ENCODE measurements around the gene SLC6A3. TPM values are rescaled to one million over a fixed set of nuclear protein-coding genes. Genes with fewer than 3 reads are reported as not detected.

SLC6A3 gene
- total and polyA plus RNA-seq, 3 donors from 2014 or later: 0.55 to 1.5 (median 0.83) TPM

DNA sequence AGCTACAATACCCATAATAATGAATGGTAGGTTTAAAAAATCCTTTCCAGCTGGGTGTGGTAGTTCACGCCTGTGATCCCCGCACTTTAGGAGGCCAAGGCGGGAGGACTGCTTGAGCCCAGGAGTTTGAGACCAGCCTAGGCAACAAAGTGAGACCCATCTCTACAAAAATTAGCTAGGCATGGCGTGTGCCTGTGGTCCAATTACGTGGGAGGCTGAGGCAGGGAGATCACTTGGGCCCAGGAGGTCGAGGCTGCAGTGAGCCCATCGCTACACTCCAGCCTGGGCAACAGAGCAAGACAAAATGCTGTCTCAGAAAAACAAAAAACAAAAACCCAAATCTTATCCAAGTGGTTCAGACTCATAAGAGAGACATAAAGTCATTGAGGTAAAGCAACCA is 33.8 kb upstream of the SLC6A3 start:
- DNase-seq: no peak
- Histone ChIP-seq H3K4me3 (no peak overlapping the region), H3K9me3 (no peaks in the 10 kb centered on the region), H3K4me1 (no peaks in the 10 kb centered on the region), H3K27ac (no peak overlapping the region), H3K36me3 (ENCODE audit: low read depth, missing control alignments) (no peaks in the 10 kb centered on the region), H3K27me3 (no peaks in the 10 kb centered on the region)
- 90 to 95% methylated on average over 7 of the region's 7 CpGs for WGBS, 2 donors
- TF ChIP-seq, protein P1, sequence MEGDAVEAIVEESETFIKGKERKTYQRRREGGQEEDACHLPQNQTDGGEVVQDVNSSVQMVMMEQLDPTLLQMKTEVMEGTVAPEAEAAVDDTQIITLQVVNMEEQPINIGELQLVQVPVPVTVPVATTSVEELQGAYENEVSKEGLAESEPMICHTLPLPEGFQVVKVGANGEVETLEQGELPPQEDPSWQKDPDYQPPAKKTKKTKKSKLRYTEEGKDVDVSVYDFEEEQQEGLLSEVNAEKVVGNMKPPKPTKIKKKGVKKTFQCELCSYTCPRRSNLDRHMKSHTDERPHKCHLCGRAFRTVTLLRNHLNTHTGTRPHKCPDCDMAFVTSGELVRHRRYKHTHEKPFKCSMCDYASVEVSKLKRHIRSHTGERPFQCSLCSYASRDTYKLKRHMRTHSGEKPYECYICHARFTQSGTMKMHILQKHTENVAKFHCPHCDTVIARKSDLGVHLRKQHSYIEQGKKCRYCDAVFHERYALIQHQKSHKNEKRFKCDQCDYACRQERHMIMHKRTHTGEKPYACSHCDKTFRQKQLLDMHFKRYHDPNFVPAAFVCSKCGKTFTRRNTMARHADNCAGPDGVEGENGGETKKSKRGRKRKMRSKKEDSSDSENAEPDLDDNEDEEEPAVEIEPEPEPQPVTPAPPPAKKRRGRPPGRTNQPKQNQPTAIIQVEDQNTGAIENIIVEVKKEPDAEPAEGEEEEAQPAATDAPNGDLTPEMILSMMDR (IDR thresholded peaks at IDR 0.05): no peak
- TF ChIP-seq POLR2A (IDR thresholded peaks at IDR 0.05): no peak
- intact Hi-C loops (cut with DNase I; ENCODE audit: low total_unique reads): no loop called here

DNA sequence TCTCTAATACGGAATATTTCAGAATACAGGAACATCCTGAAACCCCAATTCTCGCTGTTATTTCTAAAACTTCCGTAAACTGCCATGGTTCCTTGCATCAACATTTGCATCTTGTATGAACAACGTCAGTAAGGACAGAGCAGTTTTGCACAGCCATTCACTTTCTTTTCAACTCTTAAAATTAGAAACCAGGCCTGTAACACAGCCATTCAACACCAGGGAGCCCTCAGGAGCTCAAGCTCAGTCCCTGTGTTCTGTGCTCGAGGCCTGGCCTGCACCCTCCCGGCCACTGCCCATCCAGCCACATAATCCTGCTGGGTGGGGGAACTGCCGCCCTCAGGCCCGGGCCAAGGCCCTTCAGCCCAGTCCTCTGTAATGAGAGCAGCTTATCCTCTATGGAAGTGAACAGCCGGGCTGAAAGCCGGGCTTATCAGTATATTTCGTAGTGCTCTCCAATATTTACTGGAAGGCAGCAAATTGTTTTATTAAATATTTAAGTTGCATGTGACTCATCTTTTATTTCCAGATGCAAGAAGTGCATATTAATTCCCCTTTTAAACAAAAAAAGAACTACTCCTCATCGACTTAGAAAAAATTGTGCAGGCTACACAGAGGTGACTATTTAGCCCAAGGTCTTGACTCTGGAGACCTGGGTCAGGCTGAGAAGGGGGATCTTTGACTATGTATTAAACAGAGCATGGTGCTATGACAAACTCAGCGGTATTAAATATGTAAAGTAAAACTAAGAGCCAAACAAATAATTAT is 33.2 kb upstream of the SLC6A3 start:
- intact Hi-C loops (cut with DNase I; ENCODE audit: low total_unique reads): no loop called here
- no peak overlapping the region for H3K27ac ChIP-seq

DNA sequence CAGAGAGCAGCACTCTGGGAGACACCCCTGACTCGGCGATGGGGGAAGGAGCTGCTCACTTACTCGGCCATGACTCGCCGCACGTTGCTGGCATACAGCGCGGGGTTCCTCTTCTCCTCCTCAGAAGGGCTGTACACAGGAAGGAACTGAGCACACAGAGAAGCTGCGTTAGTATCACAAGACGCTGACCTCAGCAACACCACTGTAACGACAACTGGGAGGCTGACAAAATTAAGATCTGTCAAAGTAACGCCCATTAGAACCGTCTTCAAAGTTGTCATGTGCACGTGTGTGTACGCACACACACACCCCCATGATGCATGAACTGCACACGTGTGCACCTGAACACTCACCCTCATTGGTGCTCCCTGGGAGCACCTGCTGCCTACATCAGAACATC is 32.1 kb upstream of the SLC6A3 start:
- H3K4me1 ChIP-seq: no peaks in the 10 kb centered on the region
- 78 to 93% methylated on average over 10 to 16 of the region's 16 CpGs for WGBS, 2 donors
- peak; percentile 58 for DNase-seq
- H3K4me3 ChIP-seq: no peak overlapping the region
- intact Hi-C loops (cut with DNase I; ENCODE audit: low total_unique reads): no loop called here
- H3K9me3 ChIP-seq: no peaks in the 10 kb centered on the region
- no peaks in the 10 kb centered on the region for H3K27me3 ChIP-seq
- no peaks in the 10 kb centered on the region for H3K36me3 ChIP-seq (ENCODE audit: low read depth, missing control alignments)
- no peak for TF ChIP-seq POLR2A (IDR thresholded peaks at IDR 0.05)
- TF ChIP-seq, protein P1 (IDR thresholded peaks at IDR 0.05): no peak
- H3K27ac ChIP-seq: no peak overlapping the region

More for the DNA sequence above, 33.2 kb upstream of the SLC6A3 start:
- H3K4me3 ChIP-seq: no peak overlapping the region
- WGBS, 2 donors: 91% methylated on average over 13 of the region's 13 CpGs
- no peaks in the 10 kb centered on the region for H3K9me3 ChIP-seq
- H3K36me3 ChIP-seq (ENCODE audit: low read depth, missing control alignments): no peaks in the 10 kb centered on the region
- H3K27me3 ChIP-seq: no peaks in the 10 kb centered on the region
- no peaks in the 10 kb centered on the region for H3K4me1 ChIP-seq
- no peak for DNase-seq
- TF ChIP-seq, protein P1 (IDR thresholded peaks at IDR 0.05): no peak
- TF ChIP-seq POLR2A (IDR thresholded peaks at IDR 0.05): no peak

DNA sequence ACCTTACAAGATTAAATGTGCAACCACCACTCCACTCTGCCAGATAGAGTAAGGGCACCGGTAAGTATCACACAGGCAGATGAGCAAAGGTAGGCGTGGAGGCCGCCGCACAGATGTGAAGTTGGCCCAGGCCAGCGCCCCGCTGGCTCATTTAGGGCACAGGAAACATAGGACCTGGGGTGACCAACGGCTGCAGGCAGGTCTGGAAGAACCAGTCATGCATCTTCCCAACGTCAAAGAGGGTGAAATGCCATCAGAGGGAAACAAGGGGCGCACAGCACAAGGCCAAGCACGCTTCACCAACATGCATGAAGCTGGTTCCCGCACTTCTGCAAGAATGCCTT is 31.7 kb upstream of the SLC6A3 start:
- no peaks in the 10 kb centered on the region for H3K36me3 ChIP-seq (ENCODE audit: low read depth, missing control alignments)
- TF ChIP-seq POLR2A (IDR thresholded peaks at IDR 0.05): no peak
- TF ChIP-seq, protein P1 (IDR thresholded peaks at IDR 0.05): no peak
- 94 to 95% methylated on average over 11 of the region's 11 CpGs for WGBS, 2 donors
- no peak overlapping the region for H3K27ac ChIP-seq
- DNase-seq: no peak
- no peaks in the 10 kb centered on the region for H3K27me3 ChIP-seq
- no peak overlapping the region for H3K4me3 ChIP-seq
- H3K4me1 ChIP-seq: no peaks in the 10 kb centered on the region
- intact Hi-C loops (cut with DNase I; ENCODE audit: low total_unique reads): no loop called here
- no peaks in the 10 kb centered on the region for H3K9me3 ChIP-seq

Measured in testis (tissue), 3 donors.